ENCODE measurements around the gene FREY1.

FREY1 gene

DNA sequence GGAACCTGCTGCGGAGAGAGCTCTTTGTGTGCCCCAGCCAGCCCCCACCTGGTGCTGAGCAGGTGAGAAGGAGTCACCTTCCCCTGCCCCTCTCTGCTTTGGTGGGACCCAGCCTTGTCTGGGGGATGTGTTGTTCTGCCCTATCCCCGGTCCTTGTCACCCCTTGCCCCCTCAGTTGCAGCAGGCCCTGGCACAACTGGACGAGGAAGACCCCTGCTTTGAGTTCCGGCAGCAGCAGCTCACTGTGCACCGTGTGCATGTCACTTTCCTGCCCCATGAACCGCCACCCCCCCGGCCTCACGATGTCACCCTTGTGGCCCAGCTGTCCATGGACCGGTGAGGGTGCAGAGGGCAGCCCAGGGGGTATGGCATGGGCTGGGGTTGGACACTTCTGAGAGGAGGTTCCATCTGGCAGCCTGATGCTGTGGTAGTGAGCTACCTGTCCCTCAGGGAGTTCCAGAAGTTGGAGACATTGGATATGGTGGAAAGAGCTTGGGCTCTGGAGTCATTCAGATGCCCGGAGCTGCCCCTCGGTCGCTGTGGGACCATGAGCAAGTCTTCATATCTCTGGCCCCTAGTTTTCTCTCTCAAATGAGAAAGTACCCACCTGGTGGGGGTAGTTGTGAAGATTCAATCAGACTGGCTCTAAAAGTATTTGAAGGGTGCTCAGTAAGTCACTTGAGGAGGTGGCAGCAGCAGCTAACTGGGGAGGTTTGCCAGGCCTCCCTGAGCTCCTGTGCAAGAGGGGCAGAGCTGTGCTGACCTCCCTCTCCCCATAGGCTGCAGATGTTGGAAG, 19.7 kb upstream of the FREY1 start:
- H3K4me1 ChIP-seq, result no peaks in the 10 kb centered on the region
- H3K27me3 ChIP-seq (ENCODE audit: control insufficient read depth, insufficient read depth, low read length), result no peaks in the 10 kb centered on the region

DNA sequence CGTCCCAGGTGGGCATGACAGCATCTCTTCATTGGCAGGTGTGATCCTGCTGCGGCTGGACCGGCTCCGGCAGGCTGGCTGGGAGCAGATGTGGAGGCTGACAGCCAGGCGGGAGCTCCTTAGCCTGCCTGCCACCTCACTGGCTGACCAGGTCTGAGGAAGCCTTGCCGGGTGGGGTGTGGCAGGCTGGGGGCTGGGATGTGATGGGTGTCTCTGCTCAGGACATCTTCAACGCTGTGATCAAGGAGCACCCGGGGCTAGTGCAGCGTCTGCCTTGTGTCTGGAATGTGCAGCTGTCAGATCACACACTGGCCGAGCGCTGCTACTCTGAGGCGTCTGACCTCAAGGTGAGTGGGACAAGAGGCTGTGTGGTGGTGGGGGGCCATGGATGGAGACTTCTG, 18.9 kb upstream of the FREY1 start:
- TF ChIP-seq, protein P1, sequence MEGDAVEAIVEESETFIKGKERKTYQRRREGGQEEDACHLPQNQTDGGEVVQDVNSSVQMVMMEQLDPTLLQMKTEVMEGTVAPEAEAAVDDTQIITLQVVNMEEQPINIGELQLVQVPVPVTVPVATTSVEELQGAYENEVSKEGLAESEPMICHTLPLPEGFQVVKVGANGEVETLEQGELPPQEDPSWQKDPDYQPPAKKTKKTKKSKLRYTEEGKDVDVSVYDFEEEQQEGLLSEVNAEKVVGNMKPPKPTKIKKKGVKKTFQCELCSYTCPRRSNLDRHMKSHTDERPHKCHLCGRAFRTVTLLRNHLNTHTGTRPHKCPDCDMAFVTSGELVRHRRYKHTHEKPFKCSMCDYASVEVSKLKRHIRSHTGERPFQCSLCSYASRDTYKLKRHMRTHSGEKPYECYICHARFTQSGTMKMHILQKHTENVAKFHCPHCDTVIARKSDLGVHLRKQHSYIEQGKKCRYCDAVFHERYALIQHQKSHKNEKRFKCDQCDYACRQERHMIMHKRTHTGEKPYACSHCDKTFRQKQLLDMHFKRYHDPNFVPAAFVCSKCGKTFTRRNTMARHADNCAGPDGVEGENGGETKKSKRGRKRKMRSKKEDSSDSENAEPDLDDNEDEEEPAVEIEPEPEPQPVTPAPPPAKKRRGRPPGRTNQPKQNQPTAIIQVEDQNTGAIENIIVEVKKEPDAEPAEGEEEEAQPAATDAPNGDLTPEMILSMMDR (IDR thresholded peaks at IDR 0.05), result no peak
- H3K27me3 ChIP-seq (ENCODE audit: control insufficient read depth, insufficient read depth, low read length), result no peaks in the 10 kb centered on the region
- no peak overlapping the region for H3K9ac ChIP-seq
- no peak overlapping the region for H3K27ac ChIP-seq
- no peak overlapping the region for H3K4me3 ChIP-seq (ENCODE audit: low read depth, low read length)
- peaks cover 5% of the 10 kb centered on the region for H3K4me1 ChIP-seq
- no peak overlapping the region for H3K4me2 ChIP-seq (ENCODE audit: low read length)
- no peaks in the 10 kb centered on the region for H3K9me3 ChIP-seq (ENCODE audit: control insufficient read depth, low read length)
- no peaks in the 10 kb centered on the region for H3K79me2 ChIP-seq
- H2AFZ ChIP-seq, result no peak overlapping the region
- H3K36me3 ChIP-seq (ENCODE audit: control insufficient read depth, insufficient read depth, low read length), result no peaks in the 10 kb centered on the region

More for the DNA sequence above, 19.7 kb upstream of the FREY1 start:
- no peaks in the 10 kb centered on the region for H3K9me3 ChIP-seq (ENCODE audit: control insufficient read depth, low read length)
- no peak overlapping the region for H3K4me3 ChIP-seq (ENCODE audit: low read depth, low read length)
- no peak overlapping the region for H3K4me2 ChIP-seq (ENCODE audit: low read length)
- H3K79me2 ChIP-seq, result no peaks in the 10 kb centered on the region
- TF ChIP-seq, protein P1 (IDR thresholded peaks at IDR 0.05), result no peak
- no peaks in the 10 kb centered on the region for H3K36me3 ChIP-seq (ENCODE audit: control insufficient read depth, insufficient read depth, low read length)
- no peak overlapping the region for H3K27ac ChIP-seq
- no peak overlapping the region for H3K9ac ChIP-seq
- H2AFZ ChIP-seq, result no peak overlapping the region

DNA sequence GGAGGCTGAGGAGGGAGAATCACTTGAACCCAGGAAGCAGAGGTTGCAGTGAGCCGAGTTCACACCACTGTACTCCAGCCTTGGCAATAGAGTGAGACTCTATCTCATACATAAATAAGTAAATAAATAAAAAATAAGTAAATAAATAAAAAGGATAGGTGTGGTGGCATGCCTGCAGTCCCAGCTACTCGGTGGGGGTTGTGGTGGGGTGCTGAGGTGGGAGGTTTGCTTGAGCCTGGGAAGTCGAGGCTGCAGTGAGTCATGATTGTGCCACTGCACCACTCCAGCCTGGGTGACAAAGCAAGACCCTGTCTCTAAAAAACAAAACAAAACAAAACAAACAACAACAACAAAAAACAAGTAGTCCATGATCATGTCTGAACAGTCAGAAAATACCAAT, 18.5 kb upstream of the FREY1 start:
- H3K4me2 ChIP-seq (ENCODE audit: low read length), result no peak overlapping the region
- TF ChIP-seq, protein P1 (IDR thresholded peaks at IDR 0.05), result no peak
- H3K9ac ChIP-seq, result no peak overlapping the region
- H3K27ac ChIP-seq, result no peak overlapping the region
- H3K4me3 ChIP-seq (ENCODE audit: low read depth, low read length), result no peak overlapping the region
- H3K9me3 ChIP-seq (ENCODE audit: control insufficient read depth, low read length), result no peaks in the 10 kb centered on the region
- H2AFZ ChIP-seq, result no peak overlapping the region
- peaks cover 5% of the 10 kb centered on the region for H3K4me1 ChIP-seq
- H3K27me3 ChIP-seq (ENCODE audit: control insufficient read depth, insufficient read depth, low read length), result no peaks in the 10 kb centered on the region
- H3K36me3 ChIP-seq (ENCODE audit: control insufficient read depth, insufficient read depth, low read length), result no peaks in the 10 kb centered on the region
- H3K79me2 ChIP-seq, result no peaks in the 10 kb centered on the region

DNA sequence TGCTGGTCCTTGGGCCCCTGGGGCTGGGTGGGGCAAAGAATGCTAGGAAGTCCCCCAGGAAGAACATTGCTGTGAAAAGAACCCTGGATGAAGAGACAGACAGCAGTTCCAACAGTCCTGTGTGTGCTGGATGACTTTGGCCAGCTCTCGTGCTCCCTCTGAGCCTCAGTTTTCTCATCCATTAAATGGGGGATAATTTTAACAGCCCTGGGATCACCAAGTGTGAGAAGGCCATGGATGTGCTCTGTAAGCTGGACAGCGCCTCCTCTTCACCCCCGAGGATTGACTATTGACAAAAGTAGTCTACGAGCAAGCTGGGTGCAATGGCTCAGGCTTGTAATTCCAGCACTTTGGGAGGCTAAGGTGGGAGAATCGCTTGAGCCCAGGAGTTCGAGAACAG, 17.9 kb upstream of the FREY1 start:
- no peaks in the 10 kb centered on the region for H3K9me3 ChIP-seq (ENCODE audit: control insufficient read depth, low read length)
- peaks cover 5% of the 10 kb centered on the region for H3K4me1 ChIP-seq
- no peak overlapping the region for H2AFZ ChIP-seq
- no peaks in the 10 kb centered on the region for H3K36me3 ChIP-seq (ENCODE audit: control insufficient read depth, insufficient read depth, low read length)
- TF ChIP-seq, protein P1 (IDR thresholded peaks at IDR 0.05), result no peak
- H3K4me3 ChIP-seq (ENCODE audit: low read depth, low read length), result no peak overlapping the region
- H3K79me2 ChIP-seq, result no peaks in the 10 kb centered on the region
- H3K27me3 ChIP-seq (ENCODE audit: control insufficient read depth, insufficient read depth, low read length), result no peaks in the 10 kb centered on the region
- H3K9ac ChIP-seq, result no peak overlapping the region
- H3K4me2 ChIP-seq (ENCODE audit: low read length), result no peak overlapping the region
- H3K27ac ChIP-seq, result no peak overlapping the region

All from parathyroid adenoma (tissue), 2 donors.